ENCODE data around the gene FGF12.
"Not testable (repeated sequence)": the region's sequence is repeated elsewhere in the genome, so short reads cannot be mapped to it uniquely, and the experiment has no call there.

Gene FGF12

GRCh38 chr3:192597506-192597905 lies 129.8 kb downstream of the FGF12 start:
- Histone ChIP-seq H3K9ac (ENCODE audit: low read depth, low read length) (no peak overlapping the region), H3K36me3 (ENCODE audit: insufficient read depth, low read length) (no peaks in the 10 kb centered on the region), H3K4me1 (ENCODE audit: insufficient read depth, low read length) (no peaks in the 10 kb centered on the region), H3K9me3 (ENCODE audit: control insufficient read depth, insufficient read depth, low read length) (no peaks in the 10 kb centered on the region)

- H3K9ac ChIP-seq (ENCODE audit: low read depth, low read length) = no peak overlapping the region
- no peaks in the 10 kb centered on the region for H3K36me3 ChIP-seq (ENCODE audit: insufficient read depth, low read length)
- no peaks in the 10 kb centered on the region for H3K4me1 ChIP-seq (ENCODE audit: insufficient read depth, low read length)
- H3K9me3 ChIP-seq (ENCODE audit: control insufficient read depth, insufficient read depth, low read length) = no peaks in the 10 kb centered on the region
Observed at GRCh38 chr3:192578729-192579128, 148.6 kb downstream of the FGF12 start.

GRCh38 chr3:192577811-192578210 lies 149.5 kb downstream of the FGF12 start:
- H3K9ac ChIP-seq (ENCODE audit: low read depth, low read length) = no peak overlapping the region
- no peaks in the 10 kb centered on the region for H3K9me3 ChIP-seq (ENCODE audit: control insufficient read depth, insufficient read depth, low read length)
- no peaks in the 10 kb centered on the region for H3K4me1 ChIP-seq (ENCODE audit: insufficient read depth, low read length)
- no peaks in the 10 kb centered on the region for H3K36me3 ChIP-seq (ENCODE audit: insufficient read depth, low read length)

- no peaks in the 10 kb centered on the region for H3K4me1 ChIP-seq (ENCODE audit: insufficient read depth, low read length)
- no peak overlapping the region for H3K9ac ChIP-seq (ENCODE audit: low read depth, low read length)
- no peaks in the 10 kb centered on the region for H3K9me3 ChIP-seq (ENCODE audit: control insufficient read depth, insufficient read depth, low read length)
- H3K36me3 ChIP-seq (ENCODE audit: insufficient read depth, low read length) = no peaks in the 10 kb centered on the region
Observed at GRCh38 chr3:192577271-192577670, 150.1 kb downstream of the FGF12 start.

GRCh38 chr3:192576704-192577103 lies 150.6 kb downstream of the FGF12 start:
- not testable (repeated sequence) for H3K9me3 ChIP-seq (ENCODE audit: control insufficient read depth, insufficient read depth, low read length); H3K4me1 ChIP-seq (ENCODE audit: insufficient read depth, low read length); H3K9ac ChIP-seq (ENCODE audit: low read depth, low read length)

GRCh38 chr3:192575879-192576506 lies 151.3 kb downstream of the FGF12 start:
- no peaks in the 10 kb centered on the region for H3K4me1 ChIP-seq (ENCODE audit: insufficient read depth, low read length)
- no peak overlapping the region for H3K9ac ChIP-seq (ENCODE audit: low read depth, low read length)
- no peaks in the 10 kb centered on the region for H3K36me3 ChIP-seq (ENCODE audit: insufficient read depth, low read length)
- H3K9me3 ChIP-seq (ENCODE audit: control insufficient read depth, insufficient read depth, low read length) = no peaks in the 10 kb centered on the region

More at GRCh38 chr3:192576704-192577103, 150.6 kb downstream of the FGF12 start:
- H3K36me3 ChIP-seq (ENCODE audit: insufficient read depth, low read length) = not testable (repeated sequence)

GRCh38 chr3:192573240-192573639 lies 154.1 kb downstream of the FGF12 start:
- H3K9ac ChIP-seq (ENCODE audit: low read depth, low read length) = no peak overlapping the region
- H3K36me3 ChIP-seq (ENCODE audit: insufficient read depth, low read length) = no peaks in the 10 kb centered on the region
- no peaks in the 10 kb centered on the region for H3K9me3 ChIP-seq (ENCODE audit: control insufficient read depth, insufficient read depth, low read length)
- no peaks in the 10 kb centered on the region for H3K4me1 ChIP-seq (ENCODE audit: insufficient read depth, low read length)

GRCh38 chr3:192570821-192571791 lies 156.2 kb downstream of the FGF12 start:
- H3K4me1 ChIP-seq (ENCODE audit: insufficient read depth, low read length) = no peaks in the 10 kb centered on the region

GRCh38 chr3:192570315-192570714 lies 157.0 kb downstream of the FGF12 start:
- Histone ChIP-seq H3K36me3 (ENCODE audit: insufficient read depth, low read length) (no peaks in the 10 kb centered on the region), H3K9me3 (ENCODE audit: control insufficient read depth, insufficient read depth, low read length) (no peaks in the 10 kb centered on the region), H3K4me1 (ENCODE audit: insufficient read depth, low read length) (no peaks in the 10 kb centered on the region), H3K9ac (ENCODE audit: low read depth, low read length) (no peak overlapping the region)

More at GRCh38 chr3:192570821-192571791, 156.2 kb downstream of the FGF12 start:
- Histone ChIP-seq H3K9ac (ENCODE audit: low read depth, low read length) (no peak overlapping the region), H3K9me3 (ENCODE audit: control insufficient read depth, insufficient read depth, low read length) (no peaks in the 10 kb centered on the region), H3K36me3 (ENCODE audit: insufficient read depth, low read length) (no peaks in the 10 kb centered on the region)

- Histone ChIP-seq H3K9ac (ENCODE audit: low read depth, low read length) (no peak overlapping the region), H3K36me3 (ENCODE audit: insufficient read depth, low read length) (no peaks in the 10 kb centered on the region), H3K4me1 (ENCODE audit: insufficient read depth, low read length) (no peaks in the 10 kb centered on the region), H3K9me3 (ENCODE audit: control insufficient read depth, insufficient read depth, low read length) (no peaks in the 10 kb centered on the region)
Observed at GRCh38 chr3:192566706-192567290, 160.5 kb downstream of the FGF12 start.

- no peak overlapping the region for H3K9ac ChIP-seq (ENCODE audit: low read depth, low read length)
- H3K9me3 ChIP-seq (ENCODE audit: control insufficient read depth, insufficient read depth, low read length) = no peaks in the 10 kb centered on the region
- H3K4me1 ChIP-seq (ENCODE audit: insufficient read depth, low read length) = no peaks in the 10 kb centered on the region
- no peaks in the 10 kb centered on the region for H3K36me3 ChIP-seq (ENCODE audit: insufficient read depth, low read length)
Observed at GRCh38 chr3:192564611-192565010, 162.7 kb downstream of the FGF12 start.

GRCh38 chr3:192563417-192563816 lies 163.9 kb downstream of the FGF12 start:
- Histone ChIP-seq H3K36me3 (ENCODE audit: insufficient read depth, low read length) (no peaks in the 10 kb centered on the region), H3K9ac (ENCODE audit: low read depth, low read length) (no peak overlapping the region), H3K9me3 (ENCODE audit: control insufficient read depth, insufficient read depth, low read length) (no peaks in the 10 kb centered on the region), H3K4me1 (ENCODE audit: insufficient read depth, low read length) (no peaks in the 10 kb centered on the region)

GRCh38 chr3:192553707-192554106 lies 173.6 kb downstream of the FGF12 start:
- H3K4me1 ChIP-seq (ENCODE audit: insufficient read depth, low read length) = no peaks in the 10 kb centered on the region
- no peaks in the 10 kb centered on the region for H3K36me3 ChIP-seq (ENCODE audit: insufficient read depth, low read length)
- H3K9me3 ChIP-seq (ENCODE audit: control insufficient read depth, insufficient read depth, low read length) = no peaks in the 10 kb centered on the region
- H3K9ac ChIP-seq (ENCODE audit: low read depth, low read length) = no peak overlapping the region

- no peaks in the 10 kb centered on the region for H3K4me1 ChIP-seq (ENCODE audit: insufficient read depth, low read length)
- H3K36me3 ChIP-seq (ENCODE audit: insufficient read depth, low read length) = no peaks in the 10 kb centered on the region
- no peak overlapping the region for H3K9ac ChIP-seq (ENCODE audit: low read depth, low read length)
- H3K9me3 ChIP-seq (ENCODE audit: control insufficient read depth, insufficient read depth, low read length) = no peaks in the 10 kb centered on the region
Observed at GRCh38 chr3:192550356-192550755, 177.0 kb downstream of the FGF12 start.
